GM18502 (cell line): ENCODE data around the gene RNU1-4.
A peak's percentile ranks its signal among the peaks of the same experiment; 100 is the strongest.
"Not testable (repeated sequence)": the region's sequence is repeated elsewhere in the genome, so short reads cannot be mapped to it uniquely, and the experiment has no call there.

ENCODE experiments used
- ATAC-seq: cut with Tn5 transposase; IDR thresholded peaks from one replicate; pipeline ENCODE4 v1.9.1; 2021; ENCODE audit warnings: mild to moderate bottlenecking; ENCODE audit not compliant: unreplicated experiment, poor library complexity

RNU1-4 gene

DNA sequence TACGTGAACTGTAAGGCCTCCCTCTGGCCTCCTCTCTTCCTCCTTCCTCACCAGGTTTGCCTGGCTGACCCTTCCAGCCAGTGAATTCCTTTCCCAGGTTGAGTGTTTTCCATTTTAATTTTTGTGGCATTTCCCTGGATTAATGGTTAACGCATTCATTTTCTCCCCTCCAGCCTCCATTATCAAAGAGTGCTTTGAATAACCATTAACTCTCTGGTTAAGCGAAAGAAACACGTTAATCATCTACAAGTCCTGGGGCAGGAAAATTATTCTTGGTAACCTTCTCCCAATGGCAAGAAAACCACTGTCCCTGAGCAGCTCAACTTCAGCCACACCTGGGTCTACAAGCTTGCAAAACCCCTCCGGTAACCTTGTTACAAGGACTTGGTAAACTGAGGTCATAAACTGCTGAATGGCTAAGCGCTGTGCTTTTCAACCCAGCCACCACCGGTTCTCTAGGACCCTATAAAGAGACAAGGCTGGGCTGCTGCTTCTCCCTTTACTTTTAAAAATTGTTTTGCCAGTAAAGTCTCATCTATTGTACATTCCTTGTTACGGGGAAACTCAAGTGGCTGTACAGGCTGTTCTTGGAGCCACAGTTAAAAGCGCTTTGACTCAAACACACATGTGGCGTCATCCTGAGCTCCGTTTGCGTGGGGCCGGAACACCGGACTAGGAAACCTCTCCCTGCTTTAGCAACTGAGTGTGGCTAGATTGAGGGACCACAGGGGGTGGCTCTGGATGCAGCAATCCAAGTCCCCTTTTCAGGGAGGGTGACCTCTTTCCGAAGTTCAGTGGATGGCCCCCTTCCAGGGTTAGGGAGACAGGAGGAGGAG lies 24.7 kb downstream of the RNU1-4 start:
- not testable (repeated sequence) for ATAC-seq

- ATAC-seq, result not testable (repeated sequence)
Observed at GRCh38 chr1:16765731-16766605, 25.7 kb downstream of the RNU1-4 start.

DNA sequence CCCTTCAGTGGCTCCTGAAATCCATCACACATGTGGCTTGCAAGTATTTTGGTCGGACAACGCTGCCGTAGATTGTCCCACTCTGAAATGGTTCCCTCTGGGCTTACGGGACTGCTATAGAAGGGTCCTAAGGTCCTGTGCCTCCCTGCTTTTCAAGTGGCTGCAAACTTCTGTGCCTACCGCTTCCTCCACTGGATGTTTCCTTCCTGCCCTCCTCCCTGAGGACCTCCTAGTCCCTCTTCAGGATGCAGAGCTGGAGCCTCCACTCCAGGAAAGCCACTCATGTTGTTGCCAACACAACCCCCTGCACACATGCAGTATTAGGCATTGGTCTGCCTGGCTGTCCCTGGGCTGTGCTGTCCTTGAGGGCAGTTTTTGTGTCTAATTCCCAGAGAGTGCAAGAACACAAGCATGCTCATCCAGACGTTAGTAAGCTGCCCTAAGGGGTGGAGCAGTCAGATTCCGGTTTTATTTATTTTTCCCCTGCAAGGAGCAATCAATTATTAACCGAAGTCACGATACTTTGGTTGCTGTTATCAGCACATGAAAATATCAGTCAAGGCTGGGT lies 26.5 kb downstream of the RNU1-4 start:
- not testable (repeated sequence) for ATAC-seq

GRCh38 chr1:16770139-16770759 lies 29.9 kb downstream of the RNU1-4 start:
- not testable (repeated sequence) for ATAC-seq

GRCh38 chr1:16770896-16771446 lies 30.7 kb downstream of the RNU1-4 start:
- not testable (repeated sequence) for ATAC-seq

DNA sequence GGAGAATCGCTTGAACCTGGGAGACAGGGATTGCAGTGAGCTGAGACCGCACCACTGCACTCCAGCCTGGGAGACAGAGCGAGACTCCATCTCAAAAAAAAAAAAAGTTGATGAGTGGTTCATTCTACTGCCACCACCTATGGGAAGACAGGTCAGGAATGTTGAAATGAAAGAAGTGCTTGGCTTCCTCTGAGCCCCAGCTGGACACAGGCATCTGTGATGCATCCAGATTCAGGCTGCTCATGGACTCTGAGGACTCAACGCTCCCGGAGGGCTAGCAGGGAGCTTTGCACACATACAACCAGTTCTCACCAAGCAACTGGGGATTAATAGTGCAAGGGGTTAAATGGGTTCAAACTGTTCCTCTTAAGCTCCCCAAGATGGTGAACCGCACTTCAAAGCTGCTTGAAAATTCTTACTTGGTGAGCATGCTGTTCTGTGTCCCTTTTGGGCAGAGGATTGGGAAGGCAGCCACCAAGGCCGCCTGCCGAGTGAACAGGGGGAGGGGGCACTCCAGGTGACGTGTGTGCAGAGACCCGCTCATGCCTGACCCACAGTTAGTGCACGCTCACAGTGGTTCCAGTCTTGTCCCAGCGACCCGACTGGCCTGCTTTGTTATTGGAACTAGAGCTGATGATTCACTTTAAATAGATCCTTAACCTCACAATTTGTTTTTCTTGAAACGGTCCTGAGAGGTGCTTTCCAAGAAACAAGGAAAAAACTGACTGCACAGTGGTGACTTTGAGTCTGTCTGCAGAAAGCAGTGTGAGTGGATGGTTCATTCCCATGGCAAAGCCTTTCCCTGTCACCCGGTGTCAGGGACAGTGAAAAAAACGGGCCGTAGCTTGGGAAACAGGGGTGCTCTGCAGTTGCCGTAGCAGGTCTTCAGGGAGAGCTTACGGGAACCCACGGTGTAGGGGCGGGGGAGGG lies 32.2 kb downstream of the RNU1-4 start:
- peak; percentile 40 for ATAC-seq

DNA sequence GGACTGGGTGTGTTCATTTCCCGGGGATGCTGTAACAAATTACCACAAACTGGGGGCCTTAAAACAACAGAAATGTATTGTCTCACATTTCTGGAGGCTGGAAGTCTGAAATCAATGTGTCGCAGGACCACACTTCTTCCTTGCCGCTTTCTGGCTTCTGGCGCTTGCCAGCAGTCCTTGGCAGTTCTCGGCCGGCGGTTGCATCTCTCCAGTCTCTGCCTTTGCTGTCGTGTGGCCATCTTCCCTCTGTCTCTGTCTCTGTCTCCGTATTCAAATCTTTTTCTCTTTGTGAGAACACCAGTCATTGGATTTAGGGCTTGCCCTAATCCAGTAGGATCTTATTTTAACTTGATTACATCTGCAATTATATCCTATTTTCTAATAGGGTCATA lies 32.9 kb downstream of the RNU1-4 start:
- ATAC-seq, result not testable (repeated sequence)

DNA sequence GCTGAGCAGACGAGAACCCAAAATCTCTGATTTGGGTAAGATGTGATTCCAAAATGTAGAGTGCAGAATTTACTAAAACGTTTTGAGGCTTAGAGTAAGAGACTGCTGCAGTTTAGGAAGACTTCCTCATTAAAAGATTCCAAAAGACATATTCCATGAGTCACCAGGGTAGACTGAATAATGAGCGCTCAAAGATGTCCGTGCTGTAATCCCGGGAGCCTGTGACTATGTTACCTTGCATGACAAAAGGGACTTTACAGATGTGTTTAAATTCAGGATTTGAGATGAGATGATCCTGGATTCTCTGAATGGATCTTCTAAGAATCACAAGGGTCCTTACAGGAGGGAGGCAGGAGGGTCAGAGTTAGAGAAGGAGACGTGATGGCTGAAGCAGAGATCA lies 33.4 kb downstream of the RNU1-4 start:
- not testable (repeated sequence) for ATAC-seq

GRCh38 chr1:16774773-16775172 lies 34.5 kb downstream of the RNU1-4 start:
- ATAC-seq, result not testable (repeated sequence)

DNA sequence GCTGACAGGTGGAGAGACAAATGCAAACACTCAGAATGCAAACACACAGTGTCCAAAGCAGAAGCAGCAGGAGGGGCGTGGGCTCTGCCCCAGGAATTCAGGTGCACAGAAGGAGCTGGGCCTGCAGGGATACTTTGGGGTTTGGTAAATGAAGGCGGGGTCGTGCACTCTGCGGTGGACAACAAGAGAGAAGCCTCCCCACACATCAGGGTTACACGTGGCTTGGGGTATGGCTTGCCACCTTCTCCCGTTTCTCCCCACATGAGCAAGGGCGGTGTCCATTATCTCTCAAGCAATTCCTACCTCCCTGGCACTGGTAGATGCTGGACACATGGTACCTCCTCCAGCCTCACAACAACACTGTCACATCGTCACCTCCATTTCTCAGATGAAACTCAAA lies 35.0 kb downstream of the RNU1-4 start:
- ATAC-seq, result not testable (repeated sequence)

DNA sequence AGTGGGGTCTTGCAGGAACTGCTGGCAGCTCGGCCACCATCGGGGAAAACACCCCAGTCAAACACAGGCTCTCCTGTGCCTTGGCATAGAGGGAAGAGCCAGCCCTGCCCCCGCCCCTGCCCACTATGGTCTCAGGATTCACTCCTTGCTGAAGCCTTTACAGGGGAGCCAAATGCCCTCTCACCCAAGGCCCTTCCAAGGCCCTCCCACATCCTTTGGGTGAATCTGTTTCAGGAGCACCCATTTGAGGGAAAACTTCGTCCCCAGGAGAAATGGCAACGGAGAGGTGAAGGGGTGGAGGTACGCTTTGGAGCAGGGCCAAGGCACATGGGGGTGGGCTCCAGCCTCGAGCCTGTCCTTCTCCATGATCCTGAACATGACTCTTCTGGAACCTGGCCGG lies 35.9 kb downstream of the RNU1-4 start:
- ATAC-seq, result not testable (repeated sequence)

GRCh38 chr1:16776835-16777234 lies 36.5 kb downstream of the RNU1-4 start:
- not testable (repeated sequence) for ATAC-seq

GRCh38 chr1:16777821-16778220 lies 37.5 kb downstream of the RNU1-4 start:
- ATAC-seq, result not testable (repeated sequence)

- ATAC-seq, result not testable (repeated sequence)
Observed at GRCh38 chr1:16779525-16779924, 39.2 kb downstream of the RNU1-4 start.

DNA sequence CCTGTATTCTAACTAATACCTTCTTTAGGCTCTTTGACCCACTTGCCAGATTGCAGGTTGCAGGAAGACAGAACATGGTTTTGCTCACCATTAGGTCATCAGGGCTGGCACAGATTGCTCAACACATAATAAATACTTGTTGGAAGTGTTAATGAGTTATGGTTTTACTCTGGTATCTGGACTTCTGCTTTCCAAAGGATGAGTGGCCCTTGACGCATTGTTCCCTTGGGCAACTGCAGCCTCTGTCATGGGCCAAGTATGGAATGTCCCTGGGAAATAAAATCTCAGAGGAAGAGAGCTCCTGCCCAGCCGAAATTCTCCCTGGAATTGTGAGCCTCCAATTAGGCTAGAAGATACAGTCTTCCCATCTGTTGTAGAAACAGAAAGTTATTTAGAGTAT lies 40.7 kb downstream of the RNU1-4 start:
- not testable (repeated sequence) for ATAC-seq

DNA sequence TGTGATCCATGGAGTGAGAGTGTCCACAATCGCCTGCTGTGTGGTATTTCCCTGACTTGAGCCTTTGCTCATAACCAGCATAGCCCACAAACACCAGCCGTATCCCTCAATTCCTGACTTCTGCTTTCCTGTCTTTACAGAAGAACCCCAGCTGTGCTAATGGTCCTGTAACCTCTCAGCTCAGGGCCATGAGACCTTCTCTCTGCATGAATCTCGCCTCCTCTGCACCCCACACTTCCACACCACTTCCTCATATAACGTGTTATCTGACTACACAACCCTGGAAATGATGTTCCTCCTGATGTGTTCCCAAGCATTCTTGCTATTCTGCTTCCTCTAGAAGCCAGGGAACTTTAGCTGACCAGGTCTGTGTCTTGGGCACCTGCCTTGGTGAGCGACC lies 41.3 kb downstream of the RNU1-4 start:
- not testable (repeated sequence) for ATAC-seq

- ATAC-seq, result not testable (repeated sequence)
Observed at GRCh38 chr1:16784955-16785354, 44.6 kb downstream of the RNU1-4 start.

- ATAC-seq, result not testable (repeated sequence)
Observed at GRCh38 chr1:16786362-16786761, 46.0 kb downstream of the RNU1-4 start.

DNA sequence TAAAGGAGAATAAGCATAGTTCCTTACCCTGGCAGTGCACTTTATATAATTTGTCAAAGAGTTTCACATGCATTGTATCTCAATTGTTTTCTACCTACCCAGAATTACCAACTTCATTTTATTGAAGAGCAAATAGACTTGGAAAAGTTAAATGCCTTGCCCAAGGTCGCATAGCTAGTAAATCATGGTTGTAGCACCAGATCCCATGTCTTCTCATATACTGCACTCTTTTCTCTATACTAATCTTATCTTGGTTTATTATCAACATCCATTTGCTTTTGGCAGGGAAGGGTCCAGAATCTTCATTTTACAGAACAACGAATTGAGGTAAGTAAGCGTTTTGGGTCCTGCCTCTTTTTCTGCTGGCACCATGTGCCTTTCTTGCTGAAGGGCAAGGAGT lies 46.9 kb downstream of the RNU1-4 start:
- ATAC-seq, result not testable (repeated sequence)
